NCI-H526 treated with DMSO at 0.1 percent for 48 hours (cell line): ENCODE results near the gene AUTS2.

Experiments
- DNase-seq: peaks from one replicate; lab custom pipeline; 2025; lab: John Stamatoyannopoulos, UW

The AUTS2 gene

GRCh38 chr7:69939317-69939716 lies 341.0 kb downstream of the AUTS2 start:
- DNase-seq = no peak

GRCh38 chr7:69941077-69941651 lies 342.9 kb downstream of the AUTS2 start:
- DNase-seq = no peak

GRCh38 chr7:69942573-69942972 lies 344.3 kb downstream of the AUTS2 start:
- no peak for DNase-seq

- DNase-seq = no peak
Measured at GRCh38 chr7:69946901-69947300, 348.6 kb downstream of the AUTS2 start.

- no peak for DNase-seq
Measured at GRCh38 chr7:69947998-69948397, 349.7 kb downstream of the AUTS2 start.

GRCh38 chr7:69949122-69949521 lies 350.8 kb downstream of the AUTS2 start:
- no peak for DNase-seq

- DNase-seq = no peak
Measured at GRCh38 chr7:69951458-69951857, 353.2 kb downstream of the AUTS2 start.

GRCh38 chr7:69953136-69954067 lies 355.1 kb downstream of the AUTS2 start:
- DNase-seq = no peak

- no peak for DNase-seq
Measured at GRCh38 chr7:69956541-69956940, 358.3 kb downstream of the AUTS2 start.

GRCh38 chr7:69957661-69958060 lies 359.4 kb downstream of the AUTS2 start:
- no peak for DNase-seq

- DNase-seq = peak; percentile 40
Measured at GRCh38 chr7:69959789-69960499, 361.7 kb downstream of the AUTS2 start.

GRCh38 chr7:69961436-69961835 lies 363.2 kb downstream of the AUTS2 start:
- DNase-seq = no peak

GRCh38 chr7:69962186-69963065 lies 364.2 kb downstream of the AUTS2 start:
- peak; percentile 89 for DNase-seq

- DNase-seq = no peak
Measured at GRCh38 chr7:69963393-69963792, 365.1 kb downstream of the AUTS2 start.

- DNase-seq = peak; percentile 65
Measured at GRCh38 chr7:69966766-69967591, 368.7 kb downstream of the AUTS2 start.

GRCh38 chr7:69967689-69968450 lies 369.6 kb downstream of the AUTS2 start:
- peak; percentile 57 for DNase-seq

- DNase-seq = peak; percentile 29
Measured at GRCh38 chr7:69968969-69969556, 370.8 kb downstream of the AUTS2 start.

- DNase-seq = no peak
Measured at GRCh38 chr7:69981646-69982045, 383.4 kb downstream of the AUTS2 start.

GRCh38 chr7:69982197-69982596 lies 383.9 kb downstream of the AUTS2 start:
- DNase-seq = no peak

GRCh38 chr7:69989551-69989950 lies 391.3 kb downstream of the AUTS2 start:
- no peak for DNase-seq
